Measurements from ENCODE around the gene PLEKHB2. TPM values are rescaled to one million over a fixed set of nuclear protein-coding genes. Genes with fewer than 3 reads are reported as not detected.

The PLEKHB2 gene
- total RNA-seq, 1 experiment from 2014 or later, result 72.0 TPM

DNA sequence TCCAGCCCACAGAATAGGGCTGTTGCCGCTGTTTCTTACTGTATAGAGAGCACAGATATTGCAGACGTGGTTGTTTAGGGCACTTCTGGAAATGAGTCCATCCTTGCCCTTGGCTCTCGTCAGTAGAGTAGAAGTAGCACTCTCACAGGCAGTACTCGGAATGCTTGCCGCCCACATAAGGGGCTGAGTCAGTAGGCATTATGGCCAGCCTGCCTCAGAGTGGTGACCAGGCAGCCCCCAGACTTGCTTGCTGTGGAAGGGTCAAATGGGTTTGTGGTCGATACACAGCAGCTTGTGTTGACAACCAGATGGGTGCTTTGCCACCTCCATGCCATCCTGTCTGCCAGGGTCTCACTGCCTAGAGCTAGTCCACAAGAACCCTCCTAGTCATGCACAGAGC, 38.7 kb downstream of the PLEKHB2 start:
- ATAC-seq, result no peak

DNA sequence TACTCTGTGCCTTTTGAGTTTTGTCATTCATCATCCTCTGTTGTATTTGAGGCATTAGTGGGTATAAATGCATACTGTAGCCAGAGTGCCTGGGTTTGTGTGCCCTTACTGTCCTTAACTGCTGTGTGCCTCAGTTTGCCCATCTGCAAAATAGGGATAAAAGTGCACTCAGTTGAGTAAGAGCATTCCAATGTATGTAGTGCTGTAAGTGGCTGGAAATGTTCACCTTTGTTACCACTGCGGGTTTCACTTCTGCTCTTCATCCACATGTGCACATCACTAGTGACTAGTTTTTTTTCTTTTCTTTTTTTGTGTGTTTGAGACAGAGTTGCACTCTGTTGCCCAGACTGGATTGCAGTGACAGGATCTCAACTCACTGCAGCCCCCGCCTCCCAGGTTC, 39.9 kb downstream of the PLEKHB2 start:
- no peak for TF ChIP-seq SIN3A (IDR thresholded peaks at IDR 0.05; ENCODE audit: borderline replicate concordance, insufficient read depth, low read depth, low read length)
- TF ChIP-seq, protein P1, sequence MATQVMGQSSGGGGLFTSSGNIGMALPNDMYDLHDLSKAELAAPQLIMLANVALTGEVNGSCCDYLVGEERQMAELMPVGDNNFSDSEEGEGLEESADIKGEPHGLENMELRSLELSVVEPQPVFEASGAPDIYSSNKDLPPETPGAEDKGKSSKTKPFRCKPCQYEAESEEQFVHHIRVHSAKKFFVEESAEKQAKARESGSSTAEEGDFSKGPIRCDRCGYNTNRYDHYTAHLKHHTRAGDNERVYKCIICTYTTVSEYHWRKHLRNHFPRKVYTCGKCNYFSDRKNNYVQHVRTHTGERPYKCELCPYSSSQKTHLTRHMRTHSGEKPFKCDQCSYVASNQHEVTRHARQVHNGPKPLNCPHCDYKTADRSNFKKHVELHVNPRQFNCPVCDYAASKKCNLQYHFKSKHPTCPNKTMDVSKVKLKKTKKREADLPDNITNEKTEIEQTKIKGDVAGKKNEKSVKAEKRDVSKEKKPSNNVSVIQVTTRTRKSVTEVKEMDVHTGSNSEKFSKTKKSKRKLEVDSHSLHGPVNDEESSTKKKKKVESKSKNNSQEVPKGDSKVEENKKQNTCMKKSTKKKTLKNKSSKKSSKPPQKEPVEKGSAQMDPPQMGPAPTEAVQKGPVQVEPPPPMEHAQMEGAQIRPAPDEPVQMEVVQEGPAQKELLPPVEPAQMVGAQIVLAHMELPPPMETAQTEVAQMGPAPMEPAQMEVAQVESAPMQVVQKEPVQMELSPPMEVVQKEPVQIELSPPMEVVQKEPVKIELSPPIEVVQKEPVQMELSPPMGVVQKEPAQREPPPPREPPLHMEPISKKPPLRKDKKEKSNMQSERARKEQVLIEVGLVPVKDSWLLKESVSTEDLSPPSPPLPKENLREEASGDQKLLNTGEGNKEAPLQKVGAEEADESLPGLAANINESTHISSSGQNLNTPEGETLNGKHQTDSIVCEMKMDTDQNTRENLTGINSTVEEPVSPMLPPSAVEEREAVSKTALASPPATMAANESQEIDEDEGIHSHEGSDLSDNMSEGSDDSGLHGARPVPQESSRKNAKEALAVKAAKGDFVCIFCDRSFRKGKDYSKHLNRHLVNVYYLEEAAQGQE (IDR thresholded peaks at IDR 0.05; ENCODE audit: insufficient read depth in 1 of 2, low read depth in 2 of 2, low read length in 1 of 2), result no peak
- TF ChIP-seq, protein P2, sequence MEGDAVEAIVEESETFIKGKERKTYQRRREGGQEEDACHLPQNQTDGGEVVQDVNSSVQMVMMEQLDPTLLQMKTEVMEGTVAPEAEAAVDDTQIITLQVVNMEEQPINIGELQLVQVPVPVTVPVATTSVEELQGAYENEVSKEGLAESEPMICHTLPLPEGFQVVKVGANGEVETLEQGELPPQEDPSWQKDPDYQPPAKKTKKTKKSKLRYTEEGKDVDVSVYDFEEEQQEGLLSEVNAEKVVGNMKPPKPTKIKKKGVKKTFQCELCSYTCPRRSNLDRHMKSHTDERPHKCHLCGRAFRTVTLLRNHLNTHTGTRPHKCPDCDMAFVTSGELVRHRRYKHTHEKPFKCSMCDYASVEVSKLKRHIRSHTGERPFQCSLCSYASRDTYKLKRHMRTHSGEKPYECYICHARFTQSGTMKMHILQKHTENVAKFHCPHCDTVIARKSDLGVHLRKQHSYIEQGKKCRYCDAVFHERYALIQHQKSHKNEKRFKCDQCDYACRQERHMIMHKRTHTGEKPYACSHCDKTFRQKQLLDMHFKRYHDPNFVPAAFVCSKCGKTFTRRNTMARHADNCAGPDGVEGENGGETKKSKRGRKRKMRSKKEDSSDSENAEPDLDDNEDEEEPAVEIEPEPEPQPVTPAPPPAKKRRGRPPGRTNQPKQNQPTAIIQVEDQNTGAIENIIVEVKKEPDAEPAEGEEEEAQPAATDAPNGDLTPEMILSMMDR (IDR thresholded peaks at IDR 0.05), result no peak
- TF ChIP-seq POLR2AphosphoS5 (IDR thresholded peaks at IDR 0.05; ENCODE audit: low read depth, low read length), result no peak
- no peak for TF ChIP-seq TCF7L2 (IDR thresholded peaks at IDR 0.05; ENCODE audit: low read depth, low read length)
- no peaks in the 10 kb centered on the region for H3K27me3 ChIP-seq (ENCODE audit: control insufficient read depth, insufficient read depth, low read length)
- intact Hi-C loops (cut with micrococcal nuclease; ENCODE audit: unreplicated experiment) (no loop called here), in situ Hi-C loops (cut with HindIII; ENCODE audit: low pct_unique_long_range_greater_than_20kb, low sequenced_read_pairs) (no loop called here)
- no peak overlapping the region for H3K27ac ChIP-seq (ENCODE audit: low read length)
- DNase-seq (ENCODE audit: low read depth, low spot score), result no peak
- no peak overlapping the region for H3K4me3 ChIP-seq (ENCODE audit: low read depth in 2 of 2, low read length in 2 of 2)
- no peaks in the 10 kb centered on the region for H3K4me1 ChIP-seq (ENCODE audit: control insufficient read depth, insufficient read depth, low read length)
- ChIA-PET CTCF (no interaction called here), POLR2A (no interaction called here)
- peaks cover 12% of the 10 kb centered on the region for H3K36me3 ChIP-seq (ENCODE audit: control insufficient read depth, insufficient read depth, low read length)
- no peaks in the 10 kb centered on the region for H3K9me3 ChIP-seq (ENCODE audit: control insufficient read depth, insufficient read depth, low read depth, low read length)
- no peak for ATAC-seq
- BruUV-seq (replicated peaks), result no TSS peak

More for the DNA sequence above, 38.7 kb downstream of the PLEKHB2 start:
- DNase-seq (ENCODE audit: low read depth, low spot score), result no peak
- Histone ChIP-seq H3K36me3 (ENCODE audit: control insufficient read depth, insufficient read depth, low read length) (peaks cover 12% of the 10 kb centered on the region), H3K27me3 (ENCODE audit: control insufficient read depth, insufficient read depth, low read length) (no peaks in the 10 kb centered on the region), H3K9me3 (ENCODE audit: control insufficient read depth, insufficient read depth, low read depth, low read length) (no peaks in the 10 kb centered on the region), H3K4me1 (ENCODE audit: control insufficient read depth, insufficient read depth, low read length) (no peaks in the 10 kb centered on the region), H3K4me3 (ENCODE audit: low read depth in 2 of 2, low read length in 2 of 2) (no peak overlapping the region), H3K27ac (ENCODE audit: low read length) (no peak overlapping the region)
- intact Hi-C loops (cut with micrococcal nuclease; ENCODE audit: unreplicated experiment), result no loop called here
- in situ Hi-C loops (cut with HindIII; ENCODE audit: low pct_unique_long_range_greater_than_20kb, low sequenced_read_pairs), result no loop called here
- no TSS peak for BruUV-seq (replicated peaks)
- CTCF ChIA-PET, result no interaction called here
- TF ChIP-seq, protein P1 (IDR thresholded peaks at IDR 0.05; ENCODE audit: insufficient read depth in 1 of 2, low read depth in 2 of 2, low read length in 1 of 2), result no peak
- TF ChIP-seq POLR2AphosphoS5 (IDR thresholded peaks at IDR 0.05; ENCODE audit: low read depth, low read length) (no peak), TCF7L2 (IDR thresholded peaks at IDR 0.05; ENCODE audit: low read depth, low read length) (no peak), SIN3A (IDR thresholded peaks at IDR 0.05; ENCODE audit: borderline replicate concordance, insufficient read depth, low read depth, low read length) (no peak)
- TF ChIP-seq, protein P2 (IDR thresholded peaks at IDR 0.05), result no peak
- POLR2A ChIA-PET, result no interaction called here

Data from Panc1 (cell line).